ENCODE measurements around the gene CTNNA3. TPM values are rescaled to one million over a fixed set of nuclear protein-coding genes. Genes with fewer than 3 reads are reported as not detected.

Gene CTNNA3
- total and polyA plus RNA-seq, 12 donors = 0.03 to 14.4 (median 0.47) TPM; not detected in 1

- no peaks in the 10 kb centered on the region for H3K9me3 ChIP-seq (replicated peaks in 1 of 3)
- no peaks in the 10 kb centered on the region for H3K4me1 ChIP-seq (replicated peaks in 1 of 2)
- no peak overlapping the region for H3K4me3 ChIP-seq
- no peak overlapping the region for H3K27ac ChIP-seq
- intact Hi-C loops (cut with DNase I) = no loop called here
- no peak for TF ChIP-seq POLR2A (IDR thresholded peaks at IDR 0.05)
- TF ChIP-seq, protein P1, sequence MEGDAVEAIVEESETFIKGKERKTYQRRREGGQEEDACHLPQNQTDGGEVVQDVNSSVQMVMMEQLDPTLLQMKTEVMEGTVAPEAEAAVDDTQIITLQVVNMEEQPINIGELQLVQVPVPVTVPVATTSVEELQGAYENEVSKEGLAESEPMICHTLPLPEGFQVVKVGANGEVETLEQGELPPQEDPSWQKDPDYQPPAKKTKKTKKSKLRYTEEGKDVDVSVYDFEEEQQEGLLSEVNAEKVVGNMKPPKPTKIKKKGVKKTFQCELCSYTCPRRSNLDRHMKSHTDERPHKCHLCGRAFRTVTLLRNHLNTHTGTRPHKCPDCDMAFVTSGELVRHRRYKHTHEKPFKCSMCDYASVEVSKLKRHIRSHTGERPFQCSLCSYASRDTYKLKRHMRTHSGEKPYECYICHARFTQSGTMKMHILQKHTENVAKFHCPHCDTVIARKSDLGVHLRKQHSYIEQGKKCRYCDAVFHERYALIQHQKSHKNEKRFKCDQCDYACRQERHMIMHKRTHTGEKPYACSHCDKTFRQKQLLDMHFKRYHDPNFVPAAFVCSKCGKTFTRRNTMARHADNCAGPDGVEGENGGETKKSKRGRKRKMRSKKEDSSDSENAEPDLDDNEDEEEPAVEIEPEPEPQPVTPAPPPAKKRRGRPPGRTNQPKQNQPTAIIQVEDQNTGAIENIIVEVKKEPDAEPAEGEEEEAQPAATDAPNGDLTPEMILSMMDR (IDR thresholded peaks at IDR 0.05) = no peak
- H3K36me3 ChIP-seq (replicated peaks in 1 of 2) = no peaks in the 10 kb centered on the region
- WGBS, 4 donors = 69 to 84% (median 78%) methylated on average over 3 of the region's 3 CpGs
- DNase-seq = no peak
- no peaks in the 10 kb centered on the region for H3K27me3 ChIP-seq
These were observed 495.0 kb downstream of the CTNNA3 start for GRCh38 chr10:67200913-67201564.

- Histone ChIP-seq H3K9me3 (replicated peaks in 1 of 3) (no peaks in the 10 kb centered on the region), H3K4me3 (no peak overlapping the region), H3K27ac (no peak overlapping the region), H3K27me3 (no peaks in the 10 kb centered on the region), H3K36me3 (replicated peaks in 1 of 2) (no peaks in the 10 kb centered on the region), H3K4me1 (replicated peaks in 1 of 2) (no peaks in the 10 kb centered on the region)
- DNase-seq = no peak
- intact Hi-C loops (cut with DNase I) = no loop called here
- TF ChIP-seq, protein P1 (IDR thresholded peaks at IDR 0.05) = no peak
- no peak for TF ChIP-seq POLR2A (IDR thresholded peaks at IDR 0.05)
- 78 to 89% (median 83%) methylated on average over 2 of the region's 2 CpGs for WGBS, 4 donors
These were observed 520.6 kb downstream of the CTNNA3 start for GRCh38 chr10:67175354-67175753.

DNA sequence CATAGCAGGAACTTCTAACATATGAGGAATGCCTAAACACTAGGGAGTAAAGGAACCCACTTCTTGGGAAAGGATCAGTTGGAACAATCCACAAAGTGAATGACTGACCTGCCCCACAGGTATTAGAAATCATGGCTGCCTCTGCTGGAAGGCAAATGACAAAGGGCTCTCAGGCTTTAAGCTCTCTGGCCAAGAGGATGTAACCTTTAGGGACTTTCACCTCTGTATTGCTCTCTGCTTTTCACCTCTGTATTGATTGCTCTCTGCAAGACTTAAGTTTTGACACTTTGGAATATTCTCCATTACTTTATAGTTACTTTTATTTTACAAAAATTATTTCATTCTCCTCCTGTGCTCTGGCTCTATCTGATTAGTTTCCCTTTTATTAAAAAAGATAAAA lies 522.2 kb downstream of the CTNNA3 start:
- DNase-seq = no peak
- no peak overlapping the region for H3K27ac ChIP-seq
- intact Hi-C loops (cut with DNase I) = no loop called here
- no peaks in the 10 kb centered on the region for H3K27me3 ChIP-seq
- no peak for TF ChIP-seq POLR2A (IDR thresholded peaks at IDR 0.05)
- TF ChIP-seq, protein P1 (IDR thresholded peaks at IDR 0.05) = no peak
- H3K36me3 ChIP-seq (replicated peaks in 1 of 2) = no peaks in the 10 kb centered on the region
- no peaks in the 10 kb centered on the region for H3K4me1 ChIP-seq (replicated peaks in 1 of 2)
- no peaks in the 10 kb centered on the region for H3K9me3 ChIP-seq (replicated peaks in 1 of 3)
- no peak overlapping the region for H3K4me3 ChIP-seq

- Histone ChIP-seq H3K27me3 (no peaks in the 10 kb centered on the region), H3K36me3 (replicated peaks in 1 of 2) (no peaks in the 10 kb centered on the region), H3K4me3 (no peak overlapping the region), H3K9me3 (replicated peaks in 1 of 3) (no peaks in the 10 kb centered on the region), H3K27ac (no peak overlapping the region), H3K4me1 (replicated peaks in 1 of 2) (no peaks in the 10 kb centered on the region)
- WGBS, 4 donors = 76 to 100% (median 84%) methylated on average over 1 of the region's 1 CpG
- TF ChIP-seq, protein P1 (IDR thresholded peaks at IDR 0.05) = no peak
- no peak for TF ChIP-seq POLR2A (IDR thresholded peaks at IDR 0.05)
- intact Hi-C loops (cut with DNase I) = no loop called here
- DNase-seq = no peak
These were observed 524.0 kb downstream of the CTNNA3 start for GRCh38 chr10:67171970-67172369.
